H1 (cell line): ENCODE data around the gene UBXN11. TPM values are rescaled to one million over a fixed set of nuclear protein-coding genes. Genes with fewer than 3 reads are reported as not detected.
A peak's percentile ranks its signal among the peaks of the same experiment; 100 is the strongest.

Experiments used
- CTCF ChIA-PET: fragments of 300-600 bp; sonication (Branson Sonifier 250); formaldehyde crosslinking; loops from one replicate; lab custom pipeline; 2021; ENCODE audit not compliant: partially characterized antibody; lab: Charles Lee
- POLR2A ChIA-PET: fragments of 300-600 bp; sonication (Branson Sonifier 250); formaldehyde crosslinking; loops from one replicate; lab custom pipeline; 2021; ENCODE audit warnings: inconsistent platforms; ENCODE audit not compliant: partially characterized antibody; lab: Charles Lee
- DNase-seq, 2 experiments: peaks; one replicate each; pipeline versions ENCODE4 v3.0.0 to v3.0.0-alpha.2; 2010 to 2022; ENCODE audit warnings: low spot score in 2 of 2, low read depth in 1 of 2, mixed read lengths in 1 of 2
- FAIRE-seq: peaks from 2 replicates; lab custom pipeline; 2011; peaks lifted over from hg19 to GRCh38; lab: Jason Lieb, UNC
- H2AFZ ChIP-seq: 2 replicates; pipeline ENCODE4 v1.8.1; 2012; ENCODE audit warnings: low read length, inconsistent platforms
- H2AK5ac ChIP-seq: 2 replicates; pipeline ENCODE4 v1.6.1; 2013; ENCODE audit warnings: low read depth, low read length
- H2BK120ac ChIP-seq: replicated peaks from 2 replicates; pipeline ENCODE3; 2013; ENCODE audit warnings: low read depth, low read length, inconsistent platforms
- H2BK12ac ChIP-seq: 2 replicates; pipeline ENCODE4 v1.6.1; 2013; ENCODE audit warnings: low read depth, low read length
- H2BK15ac ChIP-seq: 2 replicates; pipeline ENCODE4 v1.6.1; 2013; ENCODE audit warnings: low read length
- H2BK20ac ChIP-seq: 2 replicates; pipeline ENCODE4 v1.6.1; 2013; ENCODE audit warnings: low read length
- H2BK5ac ChIP-seq: 2 replicates; pipeline ENCODE4 v1.6.1; 2013; ENCODE audit warnings: low read depth, low read length
- H3K14ac ChIP-seq: 2 replicates; pipeline ENCODE4 v1.6.1; 2013; ENCODE audit warnings: inconsistent platforms; ENCODE audit not compliant: insufficient read length
- H3K18ac ChIP-seq: 2 replicates; pipeline ENCODE4 v1.6.1; 2013; ENCODE audit warnings: low read length; ENCODE audit errors: extremely low read depth
- H3K23ac ChIP-seq: 2 replicates; pipeline ENCODE4 v1.6.1; 2013; ENCODE audit warnings: inconsistent platforms; ENCODE audit not compliant: insufficient read length
- H3K23me2 ChIP-seq: 2 replicates; pipeline ENCODE4 v1.6.1; 2013; ENCODE audit warnings: low read depth, low read length
- H3K27ac ChIP-seq: 2 replicates; pipeline ENCODE4 v1.6.1; 2011; ENCODE audit warnings: low read depth, low read length, inconsistent platforms
- H3K27me3 ChIP-seq, 4 experiments: replicated peaks in 1 of 4; 1 replicate in 1 of 4; 2 replicates in 3 of 4; pipeline versions ENCODE4 v1.6.1 to v1.8.1; 2011 to 2013; ENCODE audit warnings: low read length in 3 of 4, mild to moderate bottlenecking in 3 of 4, inconsistent platforms in 2 of 4, mixed read lengths in 2 of 4, moderate library complexity in 1 of 4; ENCODE audit not compliant: control insufficient read depth in 3 of 4, insufficient read depth in 3 of 4; ENCODE audit errors: extremely low read depth in 1 of 4
- H3K36me3 ChIP-seq, 4 experiments: 2 replicates each; pipeline versions ENCODE4 v1.6.1 to v1.8.1; 2011 to 2013; ENCODE audit warnings: mild to moderate bottlenecking in 4 of 4, low read length in 3 of 4, moderate library complexity in 2 of 4, control low read depth in 1 of 4, inconsistent platforms in 1 of 4; ENCODE audit not compliant: insufficient read depth in 4 of 4, control insufficient read depth in 2 of 4
- H3K4ac ChIP-seq: replicated peaks from 2 replicates; pipeline ENCODE3; 2013; ENCODE audit warnings: low read length, low read depth, mixed read lengths, inconsistent platforms; ENCODE audit not compliant: insufficient read length
- H3K4me1 ChIP-seq, 4 experiments: replicated peaks in 1 of 4; 1 replicate in 1 of 4; 2 replicates in 3 of 4; pipeline versions ENCODE4 v1.6.1 to v1.8.1; 2011 to 2013; ENCODE audit warnings: low read length in 3 of 4, inconsistent platforms in 2 of 4, mixed read lengths in 1 of 4; ENCODE audit not compliant: insufficient read depth in 4 of 4, control insufficient read depth in 3 of 4
- H3K4me2 ChIP-seq, 2 experiments: 2 replicates each; pipeline versions ENCODE4 v1.6.1 to v1.8.1; 2011 to 2013; ENCODE audit warnings: low read depth in 2 of 2, low read length in 2 of 2, control low read depth in 1 of 2, inconsistent platforms in 1 of 2, mild to moderate bottlenecking in 1 of 2; ENCODE audit not compliant: insufficient read depth in 1 of 2
- H3K4me3 ChIP-seq, 4 experiments: fragments of 200-600, 300-600 bp in 1 of 4; sonication (generic), shearing (Covaris generic), sonication (Bioruptor Twin) in 1 of 4; 2 replicates each; pipeline versions ENCODE4 v1.5.1 to v1.8.1; 2011 to 2016; ENCODE audit warnings: low read length in 4 of 4, low read depth in 3 of 4, control low read depth in 2 of 4, inconsistent platforms in 2 of 4, mild to moderate bottlenecking in 2 of 4, mixed read lengths in 1 of 4, moderate library complexity in 1 of 4; ENCODE audit not compliant: insufficient read depth in 2 of 4; ENCODE audit errors: extremely low read depth in 1 of 4
- H3K56ac ChIP-seq: replicated peaks from 2 replicates; pipeline ENCODE3; 2013; ENCODE audit warnings: low read depth, mild to moderate bottlenecking, mixed read lengths, low read length, inconsistent platforms; ENCODE audit not compliant: insufficient read length
- H3K79me1 ChIP-seq: 2 replicates; pipeline ENCODE4 v1.6.1; 2013; ENCODE audit warnings: low read depth, low read length, control low read depth
- H3K79me2 ChIP-seq, 2 experiments: 2 replicates each; pipeline versions ENCODE4 v1.6.1 to v1.8.1; 2012 to 2013; ENCODE audit warnings: low read length in 2 of 2, mild to moderate bottlenecking in 2 of 2, inconsistent platforms in 1 of 2; ENCODE audit not compliant: insufficient read depth in 2 of 2, control insufficient read depth in 1 of 2
- H3K9ac ChIP-seq, 4 experiments: replicated peaks in 1 of 4; 1 replicate in 1 of 4; 2 replicates in 3 of 4; pipeline versions ENCODE4 v1.6.1 to v1.8.1; 2011 to 2013; ENCODE audit warnings: low read depth in 3 of 4, low read length in 3 of 4, control low read depth in 2 of 4, mild to moderate bottlenecking in 2 of 4, moderate library complexity in 2 of 4, inconsistent platforms in 1 of 4; ENCODE audit errors: extremely low read depth in 1 of 4
- H3K9me3 ChIP-seq, 2 experiments: 2 replicates each; pipeline versions ENCODE4 v1.6.1 to v1.8.1; 2012 to 2013; ENCODE audit warnings: mild to moderate bottlenecking in 2 of 2, moderate library complexity in 2 of 2, control low read depth in 1 of 2, inconsistent platforms in 1 of 2, low read depth in 1 of 2, low read length in 1 of 2, mixed read lengths in 1 of 2; ENCODE audit not compliant: insufficient read depth in 2 of 2
- H4K20me1 ChIP-seq, 2 experiments: replicated peaks in 1 of 2; 2 replicates each; pipeline versions ENCODE3 to v1.8.1; 2011 to 2013; ENCODE audit warnings: inconsistent platforms in 2 of 2, low read length in 2 of 2, mild to moderate bottlenecking in 1 of 2; ENCODE audit not compliant: insufficient read depth in 2 of 2, control insufficient read depth in 1 of 2
- H4K5ac ChIP-seq: 2 replicates; pipeline ENCODE4 v1.6.1; 2013; ENCODE audit warnings: low read length, low read depth, mixed read lengths, inconsistent platforms; ENCODE audit not compliant: insufficient read length
- H4K8ac ChIP-seq: 2 replicates; pipeline ENCODE4 v1.8.0; 2013; ENCODE audit warnings: mild to moderate bottlenecking, moderate library complexity, low read length, inconsistent platforms; ENCODE audit not compliant: insufficient read depth; ENCODE audit errors: extremely low read depth
- H4K91ac ChIP-seq: replicated peaks from 2 replicates; pipeline ENCODE3; 2013; ENCODE audit warnings: low read length, mixed read lengths, inconsistent platforms; ENCODE audit not compliant: insufficient read length
- BCL11A ChIP-seq, 2 experiments: IDR thresholded peaks; one replicate each; pipeline ENCODE4 v1.6.1; 2011; ENCODE audit warnings: low read depth in 2 of 2, low read length in 2 of 2, mild to moderate bottlenecking in 2 of 2
- CBX8 ChIP-seq: fragments of 300-800, 300-1000 bp; sonication (generic); IDR thresholded peaks from 2 replicates; pipeline ENCODE4 v1.7.1; 2016; ENCODE audit warnings: low read depth, low read length, borderline replicate concordance
- CTBP2 ChIP-seq: IDR thresholded peaks from 2 replicates; pipeline ENCODE4 v1.7.0; 2011; ENCODE audit warnings: borderline replicate concordance, mild to moderate bottlenecking, moderate library complexity, mixed read lengths, low read length; ENCODE audit not compliant: insufficient read depth, insufficient read length
- EP300 ChIP-seq, 2 experiments: IDR thresholded peaks; 1 replicate in 1 of 2; 2 replicates in 1 of 2; pipeline ENCODE4 v1.6.1; 2011 to 2012; ENCODE audit warnings: low read depth in 2 of 2, low read length in 2 of 2, mild to moderate bottlenecking in 2 of 2, borderline replicate concordance in 1 of 2, inconsistent platforms in 1 of 2, moderate library complexity in 1 of 2
- HDAC6 ChIP-seq: IDR thresholded peaks from one replicate; pipeline ENCODE4 v1.7.1; 2012; ENCODE audit warnings: low read depth, mild to moderate bottlenecking, inconsistent platforms, low read length, moderate library complexity
- JUND ChIP-seq: IDR thresholded peaks from 2 replicates; pipeline ENCODE4 v1.6.1; 2011; ENCODE audit warnings: mild to moderate bottlenecking, improper control_type of control experiment, low read length
- RBBP5 ChIP-seq: IDR thresholded peaks from 2 replicates; pipeline ENCODE4 v1.7.1; 2012; ENCODE audit warnings: low read depth, mild to moderate bottlenecking, inconsistent platforms, low read length, moderate library complexity, borderline replicate concordance
- SRF ChIP-seq: IDR thresholded peaks from 2 replicates; pipeline ENCODE4 v1.6.1; 2011; ENCODE audit warnings: mild to moderate bottlenecking, low read depth, low read length, moderate library complexity
- SUZ12 ChIP-seq: fragments of 200-600 bp; sonication (generic); IDR thresholded peaks from 2 replicates; pipeline ENCODE4 v1.6.1; 2012; ENCODE audit warnings: mild to moderate bottlenecking, inconsistent platforms, low read length, moderate library complexity, mixed read lengths
- TEAD4 ChIP-seq: IDR thresholded peaks from 2 replicates; pipeline ENCODE4 v1.6.1; 2012; ENCODE audit warnings: low read depth, low read length, inconsistent platforms, mixed read lengths
- WGBS, 2 experiments: shearing (Covaris generic) in 1 of 2; methylation state at CpG; one replicate each; pipeline versions ENCODE4 v1.1.6 to v1.1.7; 2013 to 2015; ENCODE audit warnings: low lambda C conversion rate in 2 of 2, mixed read lengths in 2 of 2, inconsistent platforms in 1 of 2, low coverage in 1 of 2, missing lambda C conversion rate in 1 of 2; ENCODE audit not compliant: insufficient replicate concordance in 2 of 2, insufficient coverage in 1 of 2, insufficient read length in 1 of 2; ENCODE audit errors: extremely low coverage in 1 of 2, missing lambda C conversion rate in 1 of 2; 5-methylcytosine and 5-hydroxymethylcytosine counted together
- polyA plus RNA-seq, 7 experiments: library from polyadenylated mRNA; depleted of rRNA in 3 of 7; stranded (reverse) in 5 of 7; unstranded in 2 of 7; fragments of >200 nt in 5 of 7; fragments of 200-250 nt in 2 of 7; gene quantifications; 1 replicate in 5 of 7; 2 replicates in 1 of 7; 4 replicates in 1 of 7; pipeline versions ENCODE4 v1.2.1 to v1.2.3, GENCODE V29; 2011 to 2013; ENCODE audit warnings: missing spikeins in 2 of 7, mixed read lengths in 2 of 7
- total RNA-seq: library from RNA; stranded (reverse); fragmentation: NEBNext Ultra II Directional; extraction: Animal tissue kit (Norgen Biotek cat#: 25700); gene quantifications from 2 replicates; pipeline ENCODE4 v1.2.1, GENCODE V29; 2021
- TF ChIP-seq, protein P1 (sequence below): IDR thresholded peaks from 2 replicates; pipeline ENCODE4 v1.6.1; 2012; ENCODE audit warnings: low read length, inconsistent platforms

The UBXN11 gene
- total and polyA plus RNA-seq, 2 of the 8 experiments (the other 6 are each of a cell fraction or from before 2014, with no cell fraction given) = 6.3 to 10.4 TPM

DNA sequence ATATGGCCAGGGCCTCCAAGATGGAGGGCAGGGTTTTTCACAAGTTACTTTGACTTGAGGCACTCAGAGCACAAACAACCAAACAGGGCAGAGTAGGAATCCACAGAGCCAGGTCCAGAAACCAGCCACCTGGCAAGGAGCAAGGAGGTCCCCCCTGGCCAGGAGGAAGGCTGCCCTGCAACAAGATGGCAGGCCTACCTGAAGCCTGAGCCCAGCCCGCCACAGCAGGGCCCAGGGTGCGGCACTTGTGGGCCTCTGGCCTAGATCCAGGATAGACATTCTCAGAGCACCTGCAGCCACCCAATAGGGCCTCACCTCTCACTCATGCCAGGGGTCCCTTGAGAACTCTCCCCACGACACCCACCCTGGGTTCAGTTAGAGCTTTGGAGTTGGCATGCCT is 15.0 kb downstream of the UBXN11 start:
- Histone ChIP-seq H3K27ac (no peak overlapping the region; the same call in 1 of the 2 replicates), H3K18ac (peak overlapping the region; percentile 81; the same call in 1 of the 2 replicates), H3K79me1 (no peaks in the 10 kb centered on the region), H3K4ac (no peak overlapping the region), H3K9me3 (no peaks in the 10 kb centered on the region), H2AFZ (no peak overlapping the region), H2BK20ac (no peak overlapping the region), H2BK5ac (peak overlapping the region; percentile 66; the same call in 1 of the 2 replicates), H3K23ac (no peak overlapping the region), H4K20me1 (peaks cover 0 to under 1% of the 10 kb centered on the region in 2 experiments), H3K14ac (no peak overlapping the region), H2BK120ac (no peak overlapping the region), H3K79me2 (no peaks in the 10 kb centered on the region), H3K4me2 (no peak overlapping the region), H3K56ac (no peak overlapping the region), H3K4me1 (peaks cover 0 to 22% (median 17%) of the 10 kb centered on the region in 4 experiments; a peak in 6 of 7 replicates), H3K27me3 (no peaks in the 10 kb centered on the region), H2BK12ac (peak overlapping the region; percentile 80; the same call in 1 of the 2 replicates), H2AK5ac (no peak overlapping the region), H2BK15ac (no peak overlapping the region), H3K36me3 (no peaks in the 10 kb centered on the region), H3K9ac (no peak overlapping the region), H4K91ac (peak overlapping the region; percentile 22), H4K8ac (no peak overlapping the region), H3K4me3 (no peak overlapping the region), H4K5ac (no peak overlapping the region), H3K23me2 (no peaks in the 10 kb centered on the region; the same call in 1 of the 2 replicates)
- DNase-seq = no peak
- CTCF ChIA-PET = interaction anchor here (1.3 to 57.0 kb wide), 5 partner anchors 2 to 126 kb away, joined by 3 to 1530 read pairs (median 297); partner anchors contain the start of genes CD52, SH3BGRL3 and UBXN11
- no peak for FAIRE-seq
- whole genome bisulfite sequencing, 2 experiments = 88% methylated on average over 3 of the region's 3 CpGs; no CpG with 5 or more reads in 1 of the 2 experiments
- POLR2A ChIA-PET = interaction anchor here (1.0 to 2.2 kb wide), 7 partner anchors 8 to 121 kb away, joined by 3 to 14 read pairs (median 5); partner anchors contain the start of genes CD52 and SH3BGRL3
- TF ChIP-seq BCL11A (IDR thresholded peaks at IDR 0.05; ENCODE audit: low read depth in 2 of 2, low read length in 2 of 2) = no peak
- TF ChIP-seq HDAC6 = no peak
- no peak for TF ChIP-seq SUZ12
- no peak for TF ChIP-seq SRF
- TF ChIP-seq EP300 (IDR thresholded peaks at IDR 0.05; ENCODE audit: borderline replicate concordance in 1 of 2, low read depth in 2 of 2, low read length in 2 of 2) = no peak
- TF ChIP-seq RBBP5 = no peak
- TF ChIP-seq TEAD4 = no peak
- no peak for TF ChIP-seq CTBP2
- no peak for TF ChIP-seq CBX8
- TF ChIP-seq, protein P1, sequence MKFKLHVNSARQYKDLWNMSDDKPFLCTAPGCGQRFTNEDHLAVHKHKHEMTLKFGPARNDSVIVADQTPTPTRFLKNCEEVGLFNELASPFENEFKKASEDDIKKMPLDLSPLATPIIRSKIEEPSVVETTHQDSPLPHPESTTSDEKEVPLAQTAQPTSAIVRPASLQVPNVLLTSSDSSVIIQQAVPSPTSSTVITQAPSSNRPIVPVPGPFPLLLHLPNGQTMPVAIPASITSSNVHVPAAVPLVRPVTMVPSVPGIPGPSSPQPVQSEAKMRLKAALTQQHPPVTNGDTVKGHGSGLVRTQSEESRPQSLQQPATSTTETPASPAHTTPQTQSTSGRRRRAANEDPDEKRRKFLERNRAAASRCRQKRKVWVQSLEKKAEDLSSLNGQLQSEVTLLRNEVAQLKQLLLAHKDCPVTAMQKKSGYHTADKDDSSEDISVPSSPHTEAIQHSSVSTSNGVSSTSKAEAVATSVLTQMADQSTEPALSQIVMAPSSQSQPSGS = no peak
- TF ChIP-seq JUND = no peak
